NCI-H1930 (cell line): ENCODE measurements around the gene SDR42E1.

Source experiments
- DNase-seq, 2 experiments: peaks; one replicate each; lab custom pipeline; 2025; lab: John Stamatoyannopoulos, UW

SDR42E1 gene

GRCh38 chr16:81940781-81941560 is 70.3 kb downstream of the SDR42E1 start:
- DNase-seq = peak in 1 of 2 experiments; percentile 29

- no peak for DNase-seq
These were observed 71.9 kb downstream of the SDR42E1 start for GRCh38 chr16:81939164-81940056.
